ENCODE data around the gene P3H3. TPM values are rescaled to one million over a fixed set of nuclear protein-coding genes. Genes with fewer than 3 reads are reported as not detected.

The P3H3 gene
- total and polyA plus RNA-seq, 9 of the 15 experiments (the other 6 are each of a cell fraction or from before 2014, with no cell fraction given): 0.03 to 15.0 (median 4.8) TPM

- TF ChIP-seq ZNF609 (CRISPR knock-in tag; IDR thresholded peaks at IDR 0.05; ENCODE audit: borderline replicate concordance): no peak
- TF ChIP-seq ZNF780A (CRISPR knock-in tag; IDR thresholded peaks at IDR 0.05): no peak
- TF ChIP-seq MCM7 (IDR thresholded peaks at IDR 0.05): no peak
- peak; percentile 51; the same call in 1 of the 2 replicates for TF ChIP-seq NFRKB (IDR thresholded peaks at IDR 0.05; ENCODE audit: low read depth)
- no peak for TF ChIP-seq HDGF (IDR thresholded peaks at IDR 0.05)
- no peak for TF ChIP-seq AFF4 (CRISPR knock-in tag; IDR thresholded peaks at IDR 0.05)
- peak; percentile 78; the same call in 1 of the 2 replicates for TF ChIP-seq ARID4B (CRISPR knock-in tag; IDR thresholded peaks at IDR 0.05)
- no peak for TF ChIP-seq ZBTB34 (CRISPR knock-in tag; IDR thresholded peaks at IDR 0.05)
- TF ChIP-seq FOXP4 (CRISPR knock-in tag; IDR thresholded peaks at IDR 0.05; ENCODE audit: borderline replicate concordance): no peak
Measured at GRCh38 chr12:6851921-6852650, 23.9 kb downstream of the P3H3 start, which contains the start of gene USP5 (continued).

Measured in K562 (cell line).